Measurements from ENCODE around the gene NBR1. TPM values are rescaled to one million over a fixed set of nuclear protein-coding genes. Genes with fewer than 3 reads are reported as not detected.
A peak's percentile ranks its signal among the peaks of the same experiment; 100 is the strongest.
"Not testable (repeated sequence)": the region's sequence is repeated elsewhere in the genome, so short reads cannot be mapped to it uniquely, and the experiment has no call there.

Gene NBR1
- total and polyA plus RNA-seq, 2 experiments from 2014 or later, result 45.5 to 62.8 TPM

DNA sequence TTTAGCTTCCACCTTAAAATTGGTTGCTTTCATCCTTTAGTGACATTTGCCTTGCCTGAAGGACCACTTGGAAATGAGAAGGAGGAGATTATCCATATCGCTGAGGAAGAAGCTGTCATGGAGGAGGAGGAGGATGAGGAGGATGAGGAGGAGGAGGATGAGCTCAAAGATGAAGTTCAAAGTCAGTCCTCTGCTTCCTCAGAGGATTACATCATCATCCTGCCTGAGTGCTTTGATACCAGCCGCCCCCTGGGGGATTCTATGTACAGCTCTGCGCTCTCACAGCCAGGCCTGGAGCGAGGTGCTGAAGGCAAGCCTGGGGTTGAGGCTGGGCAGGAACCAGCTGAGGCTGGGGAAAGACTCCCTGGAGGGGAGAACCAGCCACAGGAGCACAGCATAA lies 29.1 kb downstream of the NBR1 start:
- H3K36me3 ChIP-seq, result peaks cover 69% of the 10 kb centered on the region
- H3K4me1 ChIP-seq (ENCODE audit: low read depth), result no peaks in the 10 kb centered on the region
- TF ChIP-seq, protein P1, sequence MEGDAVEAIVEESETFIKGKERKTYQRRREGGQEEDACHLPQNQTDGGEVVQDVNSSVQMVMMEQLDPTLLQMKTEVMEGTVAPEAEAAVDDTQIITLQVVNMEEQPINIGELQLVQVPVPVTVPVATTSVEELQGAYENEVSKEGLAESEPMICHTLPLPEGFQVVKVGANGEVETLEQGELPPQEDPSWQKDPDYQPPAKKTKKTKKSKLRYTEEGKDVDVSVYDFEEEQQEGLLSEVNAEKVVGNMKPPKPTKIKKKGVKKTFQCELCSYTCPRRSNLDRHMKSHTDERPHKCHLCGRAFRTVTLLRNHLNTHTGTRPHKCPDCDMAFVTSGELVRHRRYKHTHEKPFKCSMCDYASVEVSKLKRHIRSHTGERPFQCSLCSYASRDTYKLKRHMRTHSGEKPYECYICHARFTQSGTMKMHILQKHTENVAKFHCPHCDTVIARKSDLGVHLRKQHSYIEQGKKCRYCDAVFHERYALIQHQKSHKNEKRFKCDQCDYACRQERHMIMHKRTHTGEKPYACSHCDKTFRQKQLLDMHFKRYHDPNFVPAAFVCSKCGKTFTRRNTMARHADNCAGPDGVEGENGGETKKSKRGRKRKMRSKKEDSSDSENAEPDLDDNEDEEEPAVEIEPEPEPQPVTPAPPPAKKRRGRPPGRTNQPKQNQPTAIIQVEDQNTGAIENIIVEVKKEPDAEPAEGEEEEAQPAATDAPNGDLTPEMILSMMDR (IDR thresholded peaks at IDR 0.05; ENCODE audit: low read depth, low read length), result no peak

GRCh38 chr17:43203013-43203412 lies 32.0 kb downstream of the NBR1 start:
- H3K27ac ChIP-seq; H3K4me1 ChIP-seq (ENCODE audit: low read depth); H3K4me3 ChIP-seq; DNase-seq (ENCODE audit: low read depth in 1 of 2, low spot score in 1 of 2); H3K9me3 ChIP-seq (ENCODE audit: low read depth); H3K27me3 ChIP-seq: not testable (repeated sequence)
- peaks cover 51% of the 10 kb centered on the region for H3K36me3 ChIP-seq

More for the DNA sequence above, 29.1 kb downstream of the NBR1 start:
- Histone ChIP-seq H3K4me3 (no peak overlapping the region), H3K27me3 (no peaks in the 10 kb centered on the region), H3K9me3 (ENCODE audit: low read depth) (no peaks in the 10 kb centered on the region), H3K27ac (no peak overlapping the region)
- peak in 1 of 2 donors; percentile 21 for DNase-seq (ENCODE audit: low read depth in 1 of 2, low spot score in 1 of 2)

DNA sequence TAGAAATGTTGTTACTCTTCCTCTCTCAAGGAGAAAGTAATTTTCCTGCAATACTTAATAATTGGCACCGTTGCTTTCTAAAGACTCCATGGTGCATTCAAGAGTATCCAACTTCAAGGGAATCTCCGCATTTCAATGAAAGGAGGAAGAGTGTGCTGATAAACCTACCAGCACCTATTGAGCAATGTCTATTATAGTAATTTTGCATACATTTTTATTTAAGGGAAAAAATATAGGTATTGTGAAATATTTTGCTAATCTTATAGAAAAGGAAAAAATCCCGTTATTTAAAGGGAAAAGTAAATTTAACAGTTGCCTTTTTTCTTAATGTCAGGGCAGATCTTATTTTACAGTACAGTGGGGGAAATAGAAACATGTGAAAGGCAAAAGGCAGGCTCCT lies 39.6 kb downstream of the NBR1 start:
- Histone ChIP-seq H3K36me3 (peaks cover 13% of the 10 kb centered on the region), H3K4me3 (no peak overlapping the region), H3K4me1 (ENCODE audit: low read depth) (no peaks in the 10 kb centered on the region), H3K9me3 (ENCODE audit: low read depth) (no peaks in the 10 kb centered on the region), H3K27me3 (no peaks in the 10 kb centered on the region), H3K27ac (no peak overlapping the region)
- DNase-seq (ENCODE audit: low read depth in 1 of 2, low spot score in 1 of 2), result no peak
- TF ChIP-seq, protein P1 (IDR thresholded peaks at IDR 0.05; ENCODE audit: low read depth, low read length), result no peak

GRCh38 chr17:43211123-43211479 lies 40.1 kb downstream of the NBR1 start:
- TF ChIP-seq, protein P1 (IDR thresholded peaks at IDR 0.05; ENCODE audit: low read depth, low read length), result no peak
- Histone ChIP-seq H3K27ac (no peak overlapping the region), H3K9me3 (ENCODE audit: low read depth) (no peaks in the 10 kb centered on the region), H3K4me3 (peak overlapping the region; percentile 48), H3K27me3 (no peaks in the 10 kb centered on the region), H3K4me1 (ENCODE audit: low read depth) (no peaks in the 10 kb centered on the region), H3K36me3 (peaks cover 13% of the 10 kb centered on the region)
- DNase-seq (ENCODE audit: low read depth in 1 of 2, low spot score in 1 of 2), result no peak

- Histone ChIP-seq H3K9me3 (ENCODE audit: low read depth) (no peaks in the 10 kb centered on the region), H3K27ac (peak within 1 kb of the TSS; percentile 69), H3K36me3 (peaks cover 13% of the 10 kb centered on the region), H3K4me1 (ENCODE audit: low read depth) (no peaks in the 10 kb centered on the region), H3K27me3 (no peaks in the 10 kb centered on the region), H3K4me3 (peak within 1 kb of the TSS; percentile 48)
- TF ChIP-seq, protein P1 (IDR thresholded peaks at IDR 0.05; ENCODE audit: low read depth, low read length), result peak; percentile 42
- DNase-seq (ENCODE audit: low read depth in 1 of 2, low spot score in 1 of 2), result peak; percentile 83 to 93
These were observed 40.7 kb downstream of the NBR1 start, which contains the start of gene TMEM106A for GRCh38 chr17:43211480-43212402. TSS of gene TMEM106A (plus strand) at chr17:43211875. CDS start at chr17:43213042, 1,167 bp downstream.
